Measurements from ENCODE around the gene CTNNA1. TPM values are rescaled to one million over a fixed set of nuclear protein-coding genes. Genes with fewer than 3 reads are reported as not detected.

Gene CTNNA1
- total and polyA plus RNA-seq, 9 of the 15 experiments (the other 6 are each of a cell fraction or from before 2014, with no cell fraction given) = 29.6 to 117 (median 89.1) TPM

DNA sequence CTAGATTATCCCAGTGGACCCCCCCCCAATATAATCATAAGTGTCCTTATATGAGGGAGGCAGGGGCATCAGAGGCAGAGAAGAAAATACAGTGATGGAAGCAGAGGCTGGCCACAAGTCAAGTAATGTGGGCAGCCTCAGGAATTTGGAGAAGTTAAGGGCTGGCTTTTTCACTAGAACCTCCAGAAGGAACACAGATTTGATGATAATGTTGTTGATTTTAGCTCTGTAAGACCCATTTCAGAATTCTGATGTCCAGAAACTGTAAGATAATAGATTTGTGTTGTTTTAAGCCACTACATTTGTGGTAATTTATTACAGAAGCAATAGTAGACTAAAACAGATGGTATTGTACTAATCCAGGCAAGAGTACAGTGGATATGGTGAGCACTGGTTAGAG is 158.2 kb downstream of the CTNNA1 start (continued):
- no peak for TF ChIP-seq PTBP1 (IDR thresholded peaks at IDR 0.05; ENCODE audit: low read depth, low read length)
- TF ChIP-seq ZFP36 (IDR thresholded peaks at IDR 0.05; ENCODE audit: low read depth, low read length, partially characterized antibody) = no peak
- no peak for TF ChIP-seq ZBTB7A (IDR thresholded peaks at IDR 0.05; ENCODE audit: borderline replicate concordance, control insufficient read depth, low read depth, low read length)
- no peak for TF ChIP-seq MCM7 (IDR thresholded peaks at IDR 0.05)
- no peak for TF ChIP-seq NUFIP1 (IDR thresholded peaks at IDR 0.05; ENCODE audit: partially characterized antibody)
- TF ChIP-seq ARHGAP35 (IDR thresholded peaks at IDR 0.05; ENCODE audit: partially characterized antibody) = no peak
- TF ChIP-seq, protein P1, sequence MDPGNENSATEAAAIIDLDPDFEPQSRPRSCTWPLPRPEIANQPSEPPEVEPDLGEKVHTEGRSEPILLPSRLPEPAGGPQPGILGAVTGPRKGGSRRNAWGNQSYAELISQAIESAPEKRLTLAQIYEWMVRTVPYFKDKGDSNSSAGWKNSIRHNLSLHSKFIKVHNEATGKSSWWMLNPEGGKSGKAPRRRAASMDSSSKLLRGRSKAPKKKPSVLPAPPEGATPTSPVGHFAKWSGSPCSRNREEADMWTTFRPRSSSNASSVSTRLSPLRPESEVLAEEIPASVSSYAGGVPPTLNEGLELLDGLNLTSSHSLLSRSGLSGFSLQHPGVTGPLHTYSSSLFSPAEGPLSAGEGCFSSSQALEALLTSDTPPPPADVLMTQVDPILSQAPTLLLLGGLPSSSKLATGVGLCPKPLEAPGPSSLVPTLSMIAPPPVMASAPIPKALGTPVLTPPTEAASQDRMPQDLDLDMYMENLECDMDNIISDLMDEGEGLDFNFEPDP (CRISPR knock-in tag; IDR thresholded peaks at IDR 0.05) = no peak
- no peak for TF ChIP-seq NCOA2 (IDR thresholded peaks at IDR 0.05; ENCODE audit: partially characterized antibody in 2 of 2)

DNA sequence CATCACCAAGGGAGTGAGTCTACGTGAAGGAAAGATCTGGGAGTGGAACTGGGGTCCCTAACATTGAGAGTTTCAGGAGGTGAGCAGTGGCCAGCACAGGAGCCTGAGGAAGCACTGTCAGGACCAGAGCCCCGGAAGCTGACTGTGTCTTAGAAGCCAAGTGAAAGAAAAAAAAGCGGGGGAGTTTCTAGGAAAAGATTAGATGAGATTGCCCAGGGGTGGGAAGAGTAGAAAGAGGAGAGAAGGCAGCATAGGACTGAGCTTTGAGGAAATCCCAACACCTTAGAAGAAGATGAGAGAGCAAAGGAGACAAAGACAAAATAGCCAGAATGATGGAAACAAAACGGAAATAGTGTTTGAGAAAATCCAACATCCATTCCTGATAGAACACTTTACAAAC is 158.9 kb downstream of the CTNNA1 start:
- H3K27me3 ChIP-seq (ENCODE audit: control insufficient read depth in 2 of 2, insufficient read depth in 2 of 2, low read length in 2 of 2) = no peaks in the 10 kb centered on the region
- in situ Hi-C loops (cut with MboI) = no loop called here

More for the DNA sequence above, 158.9 kb downstream of the CTNNA1 start:
- peak; percentile 63 for ATAC-seq
- Histone ChIP-seq H3K36me3 (ENCODE audit: control insufficient read depth, insufficient read depth, low read length) (peaks cover 2% of the 10 kb centered on the region; the same call in 2 of the 3 replicates), H3K9me3 (replicated peaks; ENCODE audit: control insufficient read depth, insufficient read depth, low read depth, low read length) (no peaks in the 10 kb centered on the region), H2AFZ (ENCODE audit: low read depth, low read length) (no peak overlapping the region), H4K20me1 (replicated peaks; ENCODE audit: control insufficient read depth, insufficient read depth, low read length) (no peaks in the 10 kb centered on the region), H3K4me3 (no peak overlapping the region), H3K9ac (ENCODE audit: insufficient read depth in 1 of 2, low read depth in 2 of 2, low read length in 2 of 2) (no peak overlapping the region), H3K27ac (ENCODE audit: extremely low read depth, low read depth, low read length) (no peak overlapping the region), H3K4me1 (replicated peaks in 1 of 2; ENCODE audit: control insufficient read depth in 2 of 2, insufficient read depth in 2 of 2, low read length in 2 of 2) (peaks cover 0 to 10% of the 10 kb centered on the region in 2 experiments; a peak in 2 of 5 replicates), H3K79me2 (ENCODE audit: control insufficient read depth, insufficient read depth, low read length) (no peaks in the 10 kb centered on the region), H3K9me1 (ENCODE audit: control insufficient read depth, insufficient read depth, low read length) (no peaks in the 10 kb centered on the region), H3K4me2 (ENCODE audit: insufficient read depth, low read length) (no peak overlapping the region)
- 30% methylated on average over 4 of the region's 4 CpGs for WGBS (ENCODE audit: insufficient coverage, low coverage, missing lambda C conversion rate)
- BruUV-seq (replicated peaks) = no TSS peak
- peak; percentile 75 for TF ChIP-seq EGR1 (conservative IDR thresholded peaks at IDR 0.05)
- TF ChIP-seq ATF1 (CRISPR knock-in tag; IDR thresholded peaks at IDR 0.05) = no peak
- TF ChIP-seq ATF1 (tag; IDR thresholded peaks at IDR 0.05) = no peak
- no peak for TF ChIP-seq SMARCA5 (IDR thresholded peaks at IDR 0.05)
- CTCF ChIA-PET (ENCODE audit: low intra/inter-chr PET ratio) = no interaction called here
- DNase-seq (ENCODE audit: extremely low read depth in 1 of 4, low spot score in 3 of 4) = peak in 1 of 4 experiments; percentile 30
- POLR2A ChIA-PET = no interaction called here
- peak; percentile 44 for FAIRE-seq
- intact Hi-C loops (cut with micrococcal nuclease) = no loop called here

Measured in K562 (cell line).